ENCODE measurements around the gene TSSK1B. TPM values are rescaled to one million over a fixed set of nuclear protein-coding genes. Genes with fewer than 3 reads are reported as not detected.
"Not testable (repeated sequence)": the region's sequence is repeated elsewhere in the genome, so short reads cannot be mapped to it uniquely, and the experiment has no call there.

TSSK1B gene
- total RNA-seq, 1 donor from 2014 or later: 0.20 TPM

GRCh38 chr5:113397986-113398385 is 36.8 kb downstream of the TSSK1B start:
- not testable (repeated sequence) for DNase-seq (ENCODE audit: low spot score)

- no peak for DNase-seq (ENCODE audit: low spot score)
These were observed 37.7 kb downstream of the TSSK1B start for GRCh38 chr5:113397046-113397445.

DNA sequence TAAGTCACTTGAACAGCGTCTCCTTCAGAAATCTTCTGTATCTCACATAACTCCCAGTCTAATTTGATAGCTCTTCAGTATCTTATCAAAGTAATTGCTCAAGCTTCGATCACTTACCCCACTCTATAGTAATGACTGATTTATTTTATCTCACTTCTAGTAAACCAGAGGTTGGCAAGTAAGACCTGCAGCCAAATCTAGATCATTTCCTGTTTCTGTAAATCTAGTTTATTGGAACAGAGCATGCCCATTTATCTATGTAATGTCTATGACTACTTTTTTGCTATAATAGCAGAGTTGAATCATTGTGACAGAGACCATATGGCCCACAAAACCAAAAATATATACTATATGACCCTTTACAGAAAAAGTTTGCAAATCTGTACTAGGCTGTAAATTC is 40.1 kb downstream of the TSSK1B start:
- no peak for DNase-seq (ENCODE audit: low spot score)

GRCh38 chr5:113390224-113390623 is 44.6 kb downstream of the TSSK1B start:
- no peak for DNase-seq (ENCODE audit: low spot score)

DNA sequence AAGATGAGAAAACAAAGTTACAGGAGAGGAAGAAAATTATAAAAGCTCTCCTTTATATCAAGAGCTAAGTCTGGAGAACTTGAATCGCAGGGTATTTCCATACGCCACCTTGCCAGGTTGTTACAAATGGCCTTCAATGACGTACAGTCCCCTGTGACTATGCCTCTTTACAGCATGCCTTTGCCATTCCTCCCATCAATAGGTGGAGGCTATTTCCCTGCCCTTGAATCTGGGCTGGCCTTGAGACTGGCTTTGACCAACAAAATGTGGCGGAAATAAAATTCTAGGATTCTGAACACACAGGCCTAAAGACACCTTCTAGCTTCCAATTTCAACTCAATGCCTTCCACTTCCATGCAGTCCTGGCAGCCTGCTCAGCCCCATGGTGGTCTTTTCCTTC is 45.7 kb downstream of the TSSK1B start:
- DNase-seq (ENCODE audit: low spot score): no peak

GRCh38 chr5:113387844-113388243 is 46.9 kb downstream of the TSSK1B start:
- no peak for DNase-seq (ENCODE audit: low spot score)

GRCh38 chr5:113384782-113385285 is 50.0 kb downstream of the TSSK1B start:
- no peak for DNase-seq (ENCODE audit: low spot score)

GRCh38 chr5:113382731-113383130 is 52.1 kb downstream of the TSSK1B start:
- no peak for DNase-seq (ENCODE audit: low spot score)

Other genes starting within 250 kb of the TSSK1B start
- gene MCC, start 53.5 kb upstream of the TSSK1B start, total RNA-seq: 12.2 TPM
- 20.3 TPM for gene YTHDC2, start 78.7 kb upstream of the TSSK1B start, total RNA-seq

All from mucosa of gallbladder (tissue), 1 donor.